Measurements from ENCODE around the gene FLNA.

FLNA gene

DNA sequence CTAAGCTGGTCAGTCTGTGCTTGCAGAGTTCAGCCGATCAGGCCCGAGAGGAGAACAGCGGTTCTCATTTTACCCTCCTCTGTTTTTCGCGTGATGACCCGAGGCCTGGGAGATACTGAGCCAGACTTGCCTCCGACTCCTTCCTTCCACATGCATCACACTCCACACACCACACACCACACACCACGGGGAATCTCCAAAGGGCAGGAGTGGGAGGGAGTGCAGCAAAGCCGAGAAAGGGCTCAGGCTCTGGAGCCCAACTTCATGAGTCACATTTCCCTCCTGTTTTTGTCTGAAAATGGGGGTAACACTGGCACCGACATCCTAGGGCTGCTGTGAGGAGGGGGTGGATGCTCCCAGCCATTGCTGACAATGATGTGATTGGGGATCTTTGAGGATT lies 39.9 kb downstream of the FLNA start:
- DNase-seq (ENCODE audit: low read depth in 2 of 2) = no peak

DNA sequence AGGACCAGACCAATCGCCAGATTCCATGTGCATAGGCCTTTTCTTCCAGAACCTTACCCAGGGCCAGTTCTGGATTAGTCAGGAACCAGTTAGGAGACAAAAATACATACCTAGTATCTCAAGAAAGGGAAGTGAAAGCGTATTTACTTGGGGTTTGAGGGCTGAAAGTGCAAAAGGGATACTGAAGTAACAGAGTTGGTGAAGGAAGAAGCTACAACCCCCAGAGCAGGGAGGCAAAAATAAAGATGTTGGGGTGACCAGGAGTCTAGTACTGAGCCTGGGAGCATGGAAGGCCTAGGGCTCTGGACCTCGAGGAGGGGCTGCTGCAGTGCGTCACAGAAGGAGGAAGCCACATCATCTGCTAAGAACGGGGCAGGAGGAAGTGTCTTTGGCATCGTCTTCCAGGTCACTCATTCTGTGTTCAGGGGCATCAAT lies 40.6 kb downstream of the FLNA start:
- DNase-seq (ENCODE audit: low read depth in 2 of 2) = no peak

DNA sequence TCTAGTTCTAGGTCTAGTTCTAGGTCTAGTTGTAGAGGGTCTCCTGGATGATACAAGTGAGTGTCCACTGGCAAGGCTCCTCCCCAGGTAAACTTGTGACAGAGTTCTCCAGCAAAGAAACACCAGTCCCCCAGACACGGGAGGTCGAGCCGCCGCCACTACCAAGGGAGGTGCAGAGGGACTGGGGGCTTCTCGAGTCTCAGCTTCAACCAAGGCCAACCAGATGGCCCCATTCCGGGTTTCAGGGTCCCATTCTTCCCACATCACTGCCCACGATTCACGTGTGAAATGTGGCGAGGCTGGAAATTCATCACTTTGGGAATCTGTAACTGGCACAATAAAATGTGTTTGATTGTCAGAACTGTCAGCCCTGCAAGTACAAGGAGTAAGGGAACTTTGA lies 41.3 kb downstream of the FLNA start:
- DNase-seq (ENCODE audit: low read depth in 2 of 2) = no peak

DNA sequence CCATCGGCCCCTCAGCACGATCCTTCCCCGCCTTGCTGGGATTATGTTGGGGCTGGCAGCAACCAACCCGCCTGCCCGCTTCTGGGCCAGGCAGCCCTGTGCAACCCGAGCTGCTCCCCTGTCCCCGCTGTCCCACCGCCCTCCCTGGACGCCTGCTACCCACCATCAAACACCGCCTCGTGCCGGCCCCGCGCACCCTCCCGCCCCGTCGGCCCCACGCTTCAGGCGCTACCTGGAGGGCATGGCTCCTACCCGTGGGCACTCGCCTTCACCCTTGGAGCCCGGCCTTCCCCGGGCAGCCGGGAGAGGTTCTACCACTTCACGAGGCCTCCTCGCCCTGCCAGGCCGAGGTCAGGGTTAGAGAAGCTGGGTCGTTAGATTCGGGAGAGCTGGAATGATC lies 41.9 kb downstream of the FLNA start:
- no peak for DNase-seq (ENCODE audit: low read depth in 2 of 2)

DNA sequence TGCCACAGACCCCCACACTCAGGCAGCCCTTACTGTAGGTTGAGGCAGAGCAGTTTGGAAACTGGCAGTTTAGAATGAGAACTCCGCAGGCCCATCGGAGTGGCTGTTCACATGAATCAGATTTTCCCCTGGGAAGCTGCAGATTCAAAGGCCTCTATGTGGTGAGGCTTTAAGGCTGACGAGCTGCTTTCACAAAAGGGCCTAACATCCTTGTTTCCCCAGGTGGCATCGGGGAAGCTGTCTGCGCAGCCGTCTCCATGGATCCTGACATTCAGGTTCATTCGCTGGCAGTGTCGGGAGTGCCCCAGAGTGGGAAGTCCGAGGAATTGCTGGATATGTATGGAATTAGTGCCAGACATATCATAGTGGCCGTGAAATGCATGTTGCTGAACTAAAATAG lies 45.1 kb downstream of the FLNA start:
- DNase-seq (ENCODE audit: low read depth in 2 of 2) = no peak

DNA sequence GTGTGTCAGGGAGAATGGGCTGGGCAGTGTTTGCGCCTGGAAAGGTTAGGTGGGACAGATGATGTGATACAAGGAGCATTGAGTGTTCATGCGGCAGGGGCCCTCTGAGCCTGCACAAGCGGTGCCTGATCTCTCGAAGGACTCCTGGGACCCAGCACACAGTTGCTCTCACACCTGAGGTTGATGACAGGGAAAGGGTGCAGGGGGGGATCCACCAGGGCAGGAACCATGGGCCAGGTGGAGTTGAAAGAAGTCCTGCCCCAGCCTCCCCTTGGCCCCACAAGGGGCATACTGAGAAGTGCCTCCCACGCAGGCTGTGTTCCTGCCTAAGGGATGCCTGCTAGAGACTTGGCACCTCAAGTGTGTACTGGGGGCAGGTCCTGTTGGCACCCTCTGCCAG lies 45.8 kb downstream of the FLNA start:
- no peak for DNase-seq (ENCODE audit: low read depth in 2 of 2)

DNA sequence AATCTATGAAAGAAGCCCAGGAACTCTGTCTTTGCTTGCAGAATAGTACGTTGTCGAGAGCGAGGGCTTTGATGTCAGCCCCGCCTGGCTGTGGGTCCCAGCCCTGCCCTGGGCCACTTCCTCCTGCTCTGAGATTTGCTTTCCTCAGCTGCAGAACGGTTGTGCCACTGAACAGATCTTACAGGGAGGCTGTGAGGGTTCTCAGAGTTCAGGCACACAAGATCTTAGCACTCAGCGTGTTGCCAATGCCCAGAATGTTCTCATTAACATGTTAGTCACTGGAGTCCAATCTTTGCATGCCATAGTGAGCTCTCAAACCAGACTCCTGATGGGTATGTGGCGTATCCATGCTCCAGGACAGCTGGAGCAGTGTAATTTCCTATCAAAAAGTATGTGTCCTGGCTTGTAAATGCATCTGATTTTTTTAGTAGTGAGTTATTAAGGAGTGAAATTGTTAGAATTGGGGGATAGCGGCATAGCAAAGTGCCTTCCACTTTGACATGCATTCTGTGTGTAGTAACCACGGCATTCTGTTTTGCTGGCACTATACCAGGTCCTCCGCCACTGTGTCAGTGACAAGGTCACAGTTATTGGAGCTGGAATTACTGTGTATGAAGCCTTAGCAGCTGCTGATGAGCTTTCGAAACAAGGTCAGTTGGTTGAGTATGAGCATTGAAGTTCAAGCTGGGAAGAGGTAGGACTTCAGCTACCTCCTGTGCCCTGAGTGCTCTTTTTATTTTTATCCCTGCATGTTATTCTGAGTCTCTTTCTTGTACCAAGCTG lies 47.2 kb downstream of the FLNA start:
- no peak for DNase-seq (ENCODE audit: low read depth in 2 of 2)

DNA sequence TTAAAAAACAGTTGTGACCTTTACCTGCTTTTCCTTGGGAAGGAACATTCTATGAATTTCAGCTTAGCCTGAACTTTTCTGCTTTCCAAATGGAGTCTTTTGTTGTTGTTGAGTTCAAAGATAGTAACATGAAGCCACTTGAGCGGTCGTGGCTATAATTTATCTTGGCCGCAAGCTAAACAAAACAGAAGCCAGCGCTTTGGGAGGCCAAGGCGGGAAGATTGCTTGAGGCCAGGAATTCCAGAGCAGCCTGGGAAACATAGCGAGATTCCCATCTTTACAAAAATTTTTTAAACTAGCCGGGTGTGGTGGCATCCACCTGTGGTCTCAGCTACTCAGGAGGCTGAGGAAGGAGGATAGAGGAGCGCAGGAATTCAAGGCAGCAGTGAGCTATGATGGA lies 48.9 kb downstream of the FLNA start:
- no peak for DNase-seq (ENCODE audit: low read depth in 2 of 2)

DNA sequence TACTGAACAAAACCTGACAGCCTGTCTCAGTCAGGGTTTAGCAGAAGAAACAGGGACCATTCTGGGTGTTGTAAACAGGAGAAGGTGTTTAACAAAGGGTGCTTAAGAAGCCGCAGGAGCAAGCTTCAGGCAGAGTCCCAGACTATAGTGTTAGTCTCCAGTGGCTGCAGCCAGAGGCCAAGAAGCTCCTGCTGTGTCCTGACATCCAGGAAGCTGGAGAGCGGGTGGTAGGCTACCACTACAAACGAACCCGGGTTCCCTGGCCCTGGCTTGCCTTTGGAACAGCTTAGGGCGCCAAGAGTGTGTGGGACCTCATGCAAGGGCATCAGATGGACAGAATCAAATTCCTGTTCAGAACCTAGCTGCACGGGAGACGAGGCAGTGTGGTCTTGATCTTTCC lies 50.9 kb downstream of the FLNA start:
- DNase-seq (ENCODE audit: low read depth in 2 of 2) = no peak

DNA sequence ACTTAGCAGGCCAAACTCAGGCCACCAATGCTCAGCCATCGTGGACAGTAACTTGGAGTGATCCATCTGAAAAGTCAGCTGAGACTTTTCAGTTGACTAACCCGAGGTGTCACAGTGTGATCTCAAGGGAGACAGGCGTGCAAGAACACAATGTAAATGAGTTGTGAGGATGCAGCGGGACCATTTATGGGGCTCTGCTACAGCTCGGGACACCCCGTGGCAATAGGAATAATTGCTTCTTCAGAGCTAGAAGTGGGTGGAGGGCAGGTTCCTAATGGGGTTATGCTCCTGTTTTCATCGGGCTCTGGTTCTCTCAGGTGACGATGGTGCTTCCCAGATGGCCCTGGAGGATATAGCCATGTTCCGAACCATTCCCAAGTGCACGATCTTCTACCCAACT lies 51.5 kb downstream of the FLNA start:
- no peak for DNase-seq (ENCODE audit: low read depth in 2 of 2)

DNA sequence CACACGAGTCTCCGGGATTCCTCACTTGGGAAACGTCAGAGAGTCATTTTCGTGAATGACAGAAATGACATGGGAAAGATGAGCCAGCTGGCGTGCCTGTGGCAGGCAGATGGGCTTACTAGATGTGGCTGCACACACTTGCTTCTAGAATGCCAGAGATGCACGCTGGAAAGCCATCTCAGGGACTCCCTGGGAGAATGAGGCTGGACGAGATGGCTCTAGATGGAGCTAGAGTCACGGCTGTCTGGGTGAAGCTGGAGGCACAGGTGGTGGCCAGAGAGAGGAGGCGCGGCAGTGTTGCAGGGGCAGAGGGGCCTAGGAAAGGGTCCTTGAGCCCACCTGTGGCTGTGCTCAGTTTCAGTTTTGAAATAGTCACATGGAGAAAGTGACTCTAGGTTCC lies 52.8 kb downstream of the FLNA start:
- DNase-seq (ENCODE audit: low read depth in 2 of 2) = no peak

DNA sequence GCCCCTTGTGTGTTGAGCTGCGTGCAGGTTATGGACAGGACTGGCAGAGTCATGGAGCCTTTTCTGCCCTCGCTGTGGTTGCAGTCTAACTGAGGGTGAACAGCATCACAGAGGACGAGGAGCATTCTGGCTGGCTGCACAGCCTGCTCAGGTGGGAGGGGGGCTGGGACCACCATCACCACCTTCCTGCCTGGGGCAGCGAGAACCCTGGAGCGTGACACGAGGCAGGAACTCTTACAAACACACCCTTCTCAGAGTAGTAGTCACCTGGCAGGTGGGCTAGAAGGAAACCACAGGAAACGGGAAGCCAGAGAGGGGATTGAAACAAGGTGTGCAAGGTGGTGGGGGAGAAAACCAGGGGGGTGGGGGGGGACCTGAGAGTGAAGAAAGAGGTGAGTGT lies 53.3 kb downstream of the FLNA start:
- DNase-seq (ENCODE audit: low read depth in 2 of 2) = no peak

DNA sequence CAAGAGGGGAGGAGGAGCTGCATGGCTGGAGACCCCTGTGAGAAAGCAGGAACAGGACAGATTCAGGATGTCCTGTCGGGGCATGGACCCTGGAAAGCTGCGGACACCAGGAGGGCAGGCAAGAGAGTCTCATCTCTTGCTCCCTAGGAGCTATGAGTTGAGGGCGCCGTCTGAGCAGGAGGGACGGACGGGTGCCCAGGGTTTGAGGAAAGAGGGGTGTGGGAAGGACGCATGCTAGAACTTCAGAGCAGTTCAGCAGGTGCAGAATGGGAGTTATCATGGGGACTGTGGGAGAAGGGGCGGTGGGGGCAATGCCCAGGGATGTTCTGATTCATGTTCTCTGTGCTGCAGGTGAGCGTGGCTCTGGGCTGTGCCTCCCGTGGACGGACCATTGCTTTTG lies 54.0 kb downstream of the FLNA start:
- DNase-seq (ENCODE audit: low read depth in 2 of 2) = no peak

DNA sequence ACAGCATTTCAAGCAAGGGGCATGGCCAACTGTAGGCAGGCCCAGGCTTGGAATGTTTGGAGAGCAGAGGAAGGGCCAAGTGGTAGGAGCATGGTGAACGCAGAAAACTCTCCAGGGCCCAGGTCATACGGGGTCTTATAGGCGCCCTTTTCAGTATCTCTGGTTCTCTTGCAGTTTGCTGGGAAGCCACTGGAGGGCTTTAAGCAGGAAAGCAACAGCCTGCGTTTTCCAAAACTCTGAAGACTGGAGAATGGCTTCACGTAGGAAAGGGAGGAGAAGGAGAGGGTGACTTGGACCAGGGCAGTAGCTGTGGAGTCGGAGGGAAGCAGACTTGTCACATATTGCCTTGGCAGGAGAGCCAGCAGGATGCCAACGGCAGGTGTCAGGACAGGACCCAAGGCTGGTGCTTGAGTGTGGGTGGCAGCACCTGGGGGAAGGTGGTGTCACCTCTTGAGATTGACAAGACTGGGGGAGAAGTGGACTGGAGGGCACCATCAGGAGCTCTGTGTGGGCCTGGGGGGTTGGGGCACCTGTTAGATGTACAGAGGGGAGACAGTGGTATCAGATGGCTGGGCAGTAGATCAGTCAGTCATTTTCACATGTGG lies 56.9 kb downstream of the FLNA start:
- DNase-seq (ENCODE audit: low read depth in 2 of 2) = no peak

DNA sequence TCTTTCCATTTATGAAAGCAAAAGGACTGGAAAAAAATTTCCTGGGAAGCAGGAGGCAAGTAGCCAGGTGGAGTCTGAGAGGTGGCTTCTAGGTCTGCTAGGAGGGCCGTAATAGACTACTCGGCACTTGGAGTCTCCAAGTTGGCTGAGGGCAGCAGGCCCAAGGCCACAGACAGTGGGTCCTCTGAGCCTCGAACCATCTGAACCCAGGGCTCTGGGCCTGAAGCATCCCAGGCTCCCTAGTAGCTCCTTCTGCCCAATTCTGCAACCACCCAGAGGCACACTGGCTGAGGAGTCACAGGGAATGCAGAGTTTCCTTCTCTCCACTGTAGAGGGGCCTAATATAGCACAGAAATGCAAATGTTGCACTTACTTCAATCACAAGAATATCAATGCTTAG lies 59.0 kb downstream of the FLNA start:
- no peak for DNase-seq (ENCODE audit: low read depth in 2 of 2)

DNA sequence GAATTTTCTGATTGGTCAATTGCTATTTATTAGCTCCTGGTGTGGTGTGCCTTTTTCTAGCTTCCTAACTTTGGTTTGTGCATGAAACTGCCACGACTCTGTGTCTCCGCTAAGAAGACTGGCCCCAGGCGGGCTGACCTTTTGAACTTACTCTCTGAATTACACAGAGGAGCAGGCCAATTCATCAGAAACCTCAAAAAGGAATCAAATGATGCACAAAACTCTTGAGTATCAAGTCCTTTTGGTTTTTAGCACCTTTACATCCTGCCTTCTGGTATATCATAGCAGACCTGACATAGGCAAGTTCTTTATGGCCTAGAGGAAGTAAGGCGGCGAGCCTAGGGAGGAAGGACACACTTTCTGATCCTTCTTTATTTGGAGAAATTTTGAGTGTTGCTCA lies 61.3 kb downstream of the FLNA start:
- no peak for DNase-seq (ENCODE audit: low read depth in 2 of 2)

DNA sequence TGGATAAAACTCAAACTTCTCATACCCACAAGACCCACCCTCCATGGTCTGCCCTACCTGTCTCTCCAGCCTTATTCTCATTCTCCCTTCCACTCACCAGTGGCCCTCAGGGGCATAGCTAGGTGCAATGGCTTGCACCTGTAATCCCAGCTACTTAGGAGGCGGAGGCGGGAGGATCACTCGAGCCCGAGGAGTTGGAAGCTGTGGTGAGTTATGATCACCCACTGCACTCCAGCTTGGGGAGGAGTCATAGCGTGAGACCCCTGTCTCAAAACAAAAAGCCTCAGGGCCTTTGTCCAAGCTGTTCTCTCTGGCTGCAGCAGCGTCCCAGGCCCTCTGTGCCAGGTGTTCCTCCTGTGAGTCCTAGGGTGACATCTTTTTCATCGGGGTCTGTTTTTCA lies 62.3 kb downstream of the FLNA start:
- DNase-seq (ENCODE audit: low read depth in 2 of 2) = no peak

DNA sequence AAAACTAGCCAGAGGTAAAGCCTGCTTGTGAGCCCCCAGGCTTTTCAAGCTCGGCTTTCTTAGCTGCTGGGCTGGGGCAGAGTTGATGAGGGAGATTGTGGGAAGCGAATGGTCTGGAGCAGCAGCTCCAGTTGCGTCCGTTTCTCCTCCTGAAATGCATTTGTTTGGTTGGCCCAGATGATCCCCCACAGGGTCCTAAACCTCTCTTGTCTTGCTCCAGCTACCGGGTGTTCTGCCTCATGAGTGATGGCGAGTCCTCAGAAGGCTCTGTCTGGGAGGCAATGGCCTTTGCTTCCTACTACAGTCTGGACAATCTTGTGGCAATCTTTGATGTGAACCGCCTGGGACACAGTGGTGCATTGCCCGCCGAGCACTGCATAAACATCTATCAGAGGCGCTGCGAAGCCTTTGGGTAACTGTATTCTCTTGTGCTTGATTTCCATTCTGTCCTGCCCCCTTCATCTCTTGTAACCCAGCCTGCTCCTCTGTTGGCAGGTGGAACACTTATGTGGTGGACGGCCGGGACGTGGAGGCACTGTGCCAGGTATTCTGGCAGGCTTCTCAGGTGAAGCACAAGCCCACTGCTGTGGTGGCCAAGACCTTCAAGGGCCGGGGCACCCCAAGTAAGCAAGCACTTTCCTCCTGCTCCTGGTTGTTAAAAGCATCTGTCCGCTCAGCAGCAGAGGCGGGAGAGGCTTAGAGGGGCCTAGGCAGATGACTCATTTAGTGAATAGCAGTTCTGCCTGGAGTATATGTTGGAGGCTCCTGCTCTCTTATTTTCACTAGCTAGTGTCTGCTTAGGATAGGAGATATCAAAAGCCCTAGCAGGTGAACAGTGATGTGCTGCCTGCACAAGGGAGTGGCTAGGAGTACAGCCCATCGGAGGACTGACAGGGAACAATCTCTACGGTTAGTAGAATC lies 63.6 kb downstream of the FLNA start:
- DNase-seq (ENCODE audit: low read depth in 2 of 2) = no peak

DNA sequence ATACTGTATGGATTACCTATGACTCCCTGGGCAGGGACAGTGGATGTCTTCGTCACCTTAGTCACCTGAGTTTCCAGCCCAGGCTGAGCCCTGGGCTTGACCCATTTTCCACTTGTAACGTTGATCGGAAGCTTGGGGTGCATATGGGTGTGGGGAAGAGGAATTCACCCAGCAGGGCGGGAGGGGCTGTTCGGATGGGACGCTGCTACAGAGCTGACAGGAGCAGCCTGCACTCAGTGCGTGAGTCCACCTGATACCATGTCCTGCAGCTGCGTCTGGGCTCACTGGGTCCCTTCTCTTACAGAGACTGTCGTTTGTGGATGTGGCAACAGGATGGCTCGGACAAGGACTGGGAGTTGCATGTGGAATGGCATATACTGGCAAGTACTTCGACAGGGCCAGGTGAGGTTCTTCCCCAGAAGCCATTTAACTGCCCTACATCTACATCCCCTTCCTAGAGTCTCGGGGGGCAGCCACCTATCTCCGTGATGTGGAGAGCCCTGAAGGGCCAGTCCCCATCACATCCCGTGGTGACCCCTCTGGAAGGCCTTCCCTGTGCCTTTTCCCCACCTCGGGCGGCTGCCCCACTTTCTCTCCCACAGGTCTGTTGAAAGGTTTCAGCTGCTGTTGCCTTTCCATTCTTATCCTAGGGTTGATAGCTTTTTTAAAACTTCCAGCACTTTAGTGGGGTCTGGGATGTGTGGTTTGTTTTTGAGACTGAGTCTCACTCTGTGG lies 65.2 kb downstream of the FLNA start:
- DNase-seq (ENCODE audit: low read depth in 2 of 2) = no peak

DNA sequence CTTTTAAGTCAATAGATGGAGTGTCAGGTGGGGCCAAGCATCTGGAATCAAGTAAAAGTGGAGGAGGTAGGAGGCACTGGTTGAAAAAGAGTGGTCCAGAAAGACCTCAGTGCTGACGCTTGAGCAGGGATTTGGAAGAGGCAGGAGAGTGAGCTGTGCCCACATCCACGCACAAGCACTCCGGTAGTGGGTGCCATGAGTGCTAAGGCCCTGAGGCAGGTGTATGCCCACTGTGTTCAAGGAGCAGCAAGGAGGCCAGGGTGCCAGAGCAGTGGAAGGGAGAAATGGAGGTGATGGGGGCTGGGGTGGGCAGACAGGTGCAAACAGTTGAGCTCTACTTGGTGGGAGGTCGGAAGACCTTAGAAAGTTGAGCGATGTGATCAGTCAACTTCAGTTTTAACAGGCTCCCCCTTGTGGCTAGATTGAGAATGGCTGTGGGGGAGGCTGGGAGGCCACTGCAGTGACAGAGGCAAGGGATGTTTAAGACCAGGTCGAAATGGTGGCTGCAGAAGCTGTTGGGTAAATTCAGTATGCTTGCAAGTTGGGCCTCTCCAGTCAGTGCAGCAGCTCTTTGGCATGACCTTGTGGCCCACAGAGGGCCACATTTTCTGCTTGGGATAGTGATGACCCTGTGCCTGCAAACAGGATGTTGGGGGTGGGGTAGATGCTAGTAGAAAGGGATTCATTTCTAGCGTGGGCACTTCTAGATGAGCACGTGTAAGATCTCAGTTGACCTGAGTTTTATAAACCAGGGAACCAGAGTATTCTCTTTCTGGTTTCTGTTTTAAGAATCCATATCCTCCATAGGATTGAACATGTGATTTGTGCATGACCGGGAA lies 66.1 kb downstream of the FLNA start:
- peak; percentile 64 to 67 for DNase-seq (ENCODE audit: low read depth in 2 of 2)

DNA sequence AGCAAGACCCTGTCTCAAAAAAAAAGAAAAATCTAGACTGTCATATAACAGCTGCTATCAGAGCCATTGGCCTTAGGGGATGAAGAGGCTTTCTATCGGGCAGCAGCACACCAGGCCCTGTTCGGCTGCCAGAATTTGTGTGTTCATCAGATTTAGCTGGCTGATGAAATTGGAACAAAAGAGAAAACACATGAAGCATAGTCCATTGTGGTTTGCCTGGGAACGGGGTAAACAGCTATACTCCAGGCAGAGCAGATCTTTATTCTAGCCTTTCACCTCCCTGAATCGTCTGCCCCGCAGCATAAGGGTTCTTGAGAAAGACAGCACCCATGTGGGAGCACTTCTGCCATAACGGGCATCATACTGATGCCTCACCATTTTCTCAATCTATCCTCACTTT lies 67.2 kb downstream of the FLNA start:
- no peak for DNase-seq (ENCODE audit: low read depth in 2 of 2)
